OCI-LY1 (cell line): ENCODE results near the gene KIF11.

ENCODE experiments used
- H2AFZ ChIP-seq: fragments of 200-600 bp; sonication (generic), shearing (Covaris generic); 2 replicates; pipeline ENCODE4 v1.6.0; 2014; ENCODE audit warnings: antibody characterized with exemption, mild to moderate bottlenecking, low read length
- H3F3A ChIP-seq: fragments of 200-600 bp; sonication (generic), shearing (Covaris generic); 2 replicates; pipeline ENCODE4 v1.6.0; 2014; ENCODE audit warnings: mild to moderate bottlenecking, antibody characterized with exemption, low read length, moderate library complexity; ENCODE audit not compliant: insufficient read depth
- H3K27ac ChIP-seq: fragments of 200-600 bp; sonication (generic); 2 replicates; pipeline ENCODE4 v1.5.1; 2014; ENCODE audit warnings: low read length, mixed run types, mild to moderate bottlenecking, low read depth; ENCODE audit not compliant: poor library complexity, severe bottlenecking
- H3K27me3 ChIP-seq: fragments of 200-600 bp; sonication (generic); 2 replicates; pipeline ENCODE4 v1.6.0; 2014; ENCODE audit warnings: antibody characterized with exemption, mild to moderate bottlenecking, low read length, moderate library complexity; ENCODE audit not compliant: insufficient read depth
- H3K36me3 ChIP-seq: fragments of 200-600 bp; sonication (generic); 2 replicates; pipeline ENCODE4 v1.6.1; 2014; ENCODE audit warnings: mild to moderate bottlenecking, antibody characterized with exemption, low read length, moderate library complexity, mixed read lengths; ENCODE audit not compliant: insufficient read depth
- H3K4me1 ChIP-seq: fragments of 200-600 bp; sonication (generic); 2 replicates; pipeline ENCODE4 v1.5.1; 2014; ENCODE audit warnings: mild to moderate bottlenecking, low read length, moderate library complexity; ENCODE audit not compliant: insufficient read depth, severe bottlenecking
- H3K4me2 ChIP-seq: fragments of 200-600 bp; sonication (generic), shearing (Covaris generic); 2 replicates; pipeline ENCODE4 v1.6.1; 2014; ENCODE audit warnings: low read length
- H3K4me3 ChIP-seq: fragments of 200-600 bp; sonication (generic); 2 replicates; pipeline ENCODE4 v1.5.1; 2014; ENCODE audit warnings: low read length, low read depth, mild to moderate bottlenecking, mixed read lengths; ENCODE audit not compliant: poor library complexity, severe bottlenecking
- H3K79me2 ChIP-seq: fragments of 200-600 bp; shearing (Covaris generic); 2 replicates; pipeline ENCODE4 v1.6.1; 2016; ENCODE audit warnings: mixed run types, low read length, mixed read lengths; ENCODE audit not compliant: insufficient read depth
- H3K9ac ChIP-seq: fragments of 200-600 bp; sonication (generic), shearing (Covaris generic); 2 replicates; pipeline ENCODE4 v1.6.1; 2014; ENCODE audit warnings: mild to moderate bottlenecking, low read length, mixed read lengths
- H3K9me2 ChIP-seq: fragments of 200-600 bp; sonication (generic), shearing (Covaris generic); 2 replicates; pipeline ENCODE4 v1.6.1; 2014; ENCODE audit warnings: low read depth, mild to moderate bottlenecking, low read length, mixed read lengths
- H3K9me3 ChIP-seq: fragments of 200-600 bp; shearing (Covaris generic); 2 replicates; pipeline ENCODE4 v1.6.1; 2014; ENCODE audit warnings: low read length, mixed read lengths
- H4K20me1 ChIP-seq: fragments of 200-600 bp; sonication (generic), shearing (Covaris generic); 2 replicates; pipeline ENCODE4 v1.6.0; 2016; ENCODE audit warnings: mild to moderate bottlenecking, low read length; ENCODE audit not compliant: insufficient read depth
- CTCF ChIP-seq: fragments of 200-600 bp; sonication (generic), shearing (Covaris generic); IDR thresholded peaks from 2 replicates; pipeline ENCODE4 v1.5.1; 2017; ENCODE audit warnings: mild to moderate bottlenecking, antibody characterized with exemption, low read length, moderate library complexity, mixed read lengths
- EZH2 ChIP-seq: fragments of 200-600 bp; sonication (generic), shearing (Covaris generic); IDR thresholded peaks from 2 replicates; pipeline ENCODE4 v1.8.0; 2017; ENCODE audit warnings: borderline replicate concordance, mixed run types, mild to moderate bottlenecking, antibody characterized with exemption, low read length, moderate library complexity, mixed read lengths

The KIF11 gene

GRCh38 chr10:92598321-92598720 lies 5.4 kb downstream of the KIF11 start:
- TF ChIP-seq CTCF = no peak
- TF ChIP-seq EZH2 = no peak
- H3K27me3 ChIP-seq = no peaks in the 10 kb centered on the region
- no peak overlapping the region for H3K4me3 ChIP-seq
- H3K9ac ChIP-seq = no peak overlapping the region
- peaks cover 98% of the 10 kb centered on the region for H3K79me2 ChIP-seq
- H3K36me3 ChIP-seq = peaks cover 13% of the 10 kb centered on the region
- H4K20me1 ChIP-seq = no peaks in the 10 kb centered on the region
- H3K9me3 ChIP-seq = no peaks in the 10 kb centered on the region
- H3K27ac ChIP-seq = no peak overlapping the region
- no peaks in the 10 kb centered on the region for H3K9me2 ChIP-seq
- no peaks in the 10 kb centered on the region for H3F3A ChIP-seq
- H2AFZ ChIP-seq = no peak overlapping the region
- H3K4me1 ChIP-seq = peaks cover 40% of the 10 kb centered on the region
- H3K4me2 ChIP-seq = no peak overlapping the region

GRCh38 chr10:92604841-92605240 lies 11.9 kb downstream of the KIF11 start:
- Histone ChIP-seq H2AFZ (no peak overlapping the region), H4K20me1 (no peaks in the 10 kb centered on the region), H3K9me3 (no peaks in the 10 kb centered on the region), H3K36me3 (peaks cover 39% of the 10 kb centered on the region), H3F3A (no peaks in the 10 kb centered on the region), H3K4me1 (peaks cover 23% of the 10 kb centered on the region), H3K9ac (no peak overlapping the region), H3K27ac (no peak overlapping the region), H3K4me2 (no peak overlapping the region), H3K4me3 (no peak overlapping the region), H3K27me3 (no peaks in the 10 kb centered on the region), H3K9me2 (no peaks in the 10 kb centered on the region), H3K79me2 (peaks cover 65% of the 10 kb centered on the region)
- no peak for TF ChIP-seq CTCF
- TF ChIP-seq EZH2 = no peak

- no peaks in the 10 kb centered on the region for H3F3A ChIP-seq
- no peaks in the 10 kb centered on the region for H3K9me2 ChIP-seq
- no peak for TF ChIP-seq CTCF
- TF ChIP-seq EZH2 = no peak
- no peaks in the 10 kb centered on the region for H4K20me1 ChIP-seq
- H3K36me3 ChIP-seq = peaks cover 74% of the 10 kb centered on the region
- H3K27me3 ChIP-seq = no peaks in the 10 kb centered on the region
- H3K9me3 ChIP-seq = no peaks in the 10 kb centered on the region
- H3K4me2 ChIP-seq = no peak overlapping the region
- H3K4me3 ChIP-seq = no peak overlapping the region
- no peak overlapping the region for H3K9ac ChIP-seq
- H2AFZ ChIP-seq = no peak overlapping the region
- no peak overlapping the region for H3K27ac ChIP-seq
- H3K79me2 ChIP-seq = no peaks in the 10 kb centered on the region
- no peaks in the 10 kb centered on the region for H3K4me1 ChIP-seq
These were observed 22.6 kb downstream of the KIF11 start for GRCh38 chr10:92615515-92615914.
